ENCODE data around the gene CEP152. TPM values are rescaled to one million over a fixed set of nuclear protein-coding genes. Genes with fewer than 3 reads are reported as not detected.

The CEP152 gene
- total RNA-seq, 1 experiment from 2014 or later = 24.6 TPM

DNA sequence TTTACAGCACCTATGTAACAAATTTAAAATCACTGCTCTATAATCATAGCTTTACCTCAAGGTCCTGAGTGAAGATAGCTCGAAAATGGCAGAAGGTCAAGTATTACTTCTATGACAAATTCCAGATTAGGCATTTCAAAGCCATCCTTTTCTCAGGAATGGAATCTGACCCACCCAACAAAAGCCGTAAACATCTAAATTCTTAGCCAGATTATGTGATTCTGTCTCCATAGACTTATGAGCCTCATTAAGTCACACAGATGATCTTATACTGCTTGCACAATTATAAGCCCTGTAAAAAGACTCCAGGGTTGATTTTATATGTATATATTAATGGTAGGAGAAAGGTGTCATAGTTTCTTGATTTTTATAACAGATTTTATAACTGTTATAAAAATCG, 56.9 kb downstream of the CEP152 start:
- BruUV-seq (replicated peaks) = no TSS peak
- H3K9me2 ChIP-seq (ENCODE audit: insufficient read depth) = no peaks in the 10 kb centered on the region
- ChIA-PET CTCF (no interaction called here), POLR2A (ENCODE audit: unreplicated experiment) (no interaction called here)
- no peaks in the 10 kb centered on the region for H3K27me3 ChIP-seq (ENCODE audit: insufficient read depth, low read depth)
- no peaks in the 10 kb centered on the region for H3F3A ChIP-seq (ENCODE audit: insufficient read depth, low read depth)
- H3K36me3 ChIP-seq (ENCODE audit: low read depth) = no peaks in the 10 kb centered on the region; the same call in 1 of the 2 replicates
- TF ChIP-seq, protein P1, sequence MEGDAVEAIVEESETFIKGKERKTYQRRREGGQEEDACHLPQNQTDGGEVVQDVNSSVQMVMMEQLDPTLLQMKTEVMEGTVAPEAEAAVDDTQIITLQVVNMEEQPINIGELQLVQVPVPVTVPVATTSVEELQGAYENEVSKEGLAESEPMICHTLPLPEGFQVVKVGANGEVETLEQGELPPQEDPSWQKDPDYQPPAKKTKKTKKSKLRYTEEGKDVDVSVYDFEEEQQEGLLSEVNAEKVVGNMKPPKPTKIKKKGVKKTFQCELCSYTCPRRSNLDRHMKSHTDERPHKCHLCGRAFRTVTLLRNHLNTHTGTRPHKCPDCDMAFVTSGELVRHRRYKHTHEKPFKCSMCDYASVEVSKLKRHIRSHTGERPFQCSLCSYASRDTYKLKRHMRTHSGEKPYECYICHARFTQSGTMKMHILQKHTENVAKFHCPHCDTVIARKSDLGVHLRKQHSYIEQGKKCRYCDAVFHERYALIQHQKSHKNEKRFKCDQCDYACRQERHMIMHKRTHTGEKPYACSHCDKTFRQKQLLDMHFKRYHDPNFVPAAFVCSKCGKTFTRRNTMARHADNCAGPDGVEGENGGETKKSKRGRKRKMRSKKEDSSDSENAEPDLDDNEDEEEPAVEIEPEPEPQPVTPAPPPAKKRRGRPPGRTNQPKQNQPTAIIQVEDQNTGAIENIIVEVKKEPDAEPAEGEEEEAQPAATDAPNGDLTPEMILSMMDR (conservative IDR thresholded peaks at IDR 0.05) = no peak
- TF ChIP-seq EZH2 (IDR thresholded peaks at IDR 0.05; ENCODE audit: low read depth) = no peak
- no peak for DNase-seq
- no peak overlapping the region for H3K4me3 ChIP-seq
- H3K4me2 ChIP-seq = no peak overlapping the region
- intact Hi-C loops (cut with micrococcal nuclease; ENCODE audit: unreplicated experiment) = no loop called here
- H3K27ac ChIP-seq = no peak overlapping the region
- H3K4me1 ChIP-seq (replicated peaks; ENCODE audit: insufficient read depth) = no peaks in the 10 kb centered on the region
- no peaks in the 10 kb centered on the region for H4K20me1 ChIP-seq (ENCODE audit: insufficient read depth)
- H2AFZ ChIP-seq = no peak overlapping the region
- no peaks in the 10 kb centered on the region for H3K79me2 ChIP-seq (ENCODE audit: low read depth)
- no peaks in the 10 kb centered on the region for H3K9me3 ChIP-seq (ENCODE audit: insufficient read depth, low read depth)

DNA sequence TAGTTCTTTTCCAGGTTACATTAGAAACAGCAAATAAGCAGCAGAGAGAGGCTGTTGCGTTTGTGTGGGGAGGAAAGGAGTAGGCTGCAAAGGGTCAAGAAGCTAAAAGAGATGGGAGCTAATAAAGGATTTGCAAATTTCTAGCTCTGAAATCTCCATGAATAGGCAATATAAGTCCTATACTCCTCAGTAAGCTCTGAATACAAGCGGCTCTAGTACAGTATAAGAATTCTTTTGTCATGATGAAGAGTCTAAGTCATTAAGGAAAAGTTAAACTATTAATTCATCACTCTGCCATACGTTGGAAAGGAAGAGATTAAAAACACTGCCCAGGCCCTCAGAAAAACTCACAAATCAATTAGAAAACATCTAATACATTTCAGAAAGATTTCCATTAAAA, 59.3 kb downstream of the CEP152 start:
- ChIA-PET CTCF (interaction anchor here (0.7 kb wide), 1 partner anchor 1399 kb away, joined by 3 read pairs; no protein-coding TSS in a partner anchor), POLR2A (ENCODE audit: unreplicated experiment) (no interaction called here)
- no peaks in the 10 kb centered on the region for H3K4me1 ChIP-seq (replicated peaks; ENCODE audit: insufficient read depth)
- intact Hi-C loops (cut with micrococcal nuclease; ENCODE audit: unreplicated experiment) = no loop called here
- no peak overlapping the region for H3K27ac ChIP-seq
- BruUV-seq (replicated peaks) = no TSS peak
- H3K79me2 ChIP-seq (ENCODE audit: low read depth) = no peaks in the 10 kb centered on the region
- H4K20me1 ChIP-seq (ENCODE audit: insufficient read depth) = no peaks in the 10 kb centered on the region
- H3K4me3 ChIP-seq = no peak overlapping the region
- no peaks in the 10 kb centered on the region for H3K27me3 ChIP-seq (ENCODE audit: insufficient read depth, low read depth)
- H2AFZ ChIP-seq = no peak overlapping the region
- DNase-seq = no peak
- H3K36me3 ChIP-seq (ENCODE audit: low read depth) = no peaks in the 10 kb centered on the region; the same call in 1 of the 2 replicates
- H3K9me2 ChIP-seq (ENCODE audit: insufficient read depth) = no peaks in the 10 kb centered on the region
- no peaks in the 10 kb centered on the region for H3F3A ChIP-seq (ENCODE audit: insufficient read depth, low read depth)
- no peaks in the 10 kb centered on the region for H3K9me3 ChIP-seq (ENCODE audit: insufficient read depth, low read depth)
- no peak for TF ChIP-seq EZH2 (IDR thresholded peaks at IDR 0.05; ENCODE audit: low read depth)
- TF ChIP-seq, protein P1 (conservative IDR thresholded peaks at IDR 0.05) = no peak
- no peak overlapping the region for H3K4me2 ChIP-seq

DNA sequence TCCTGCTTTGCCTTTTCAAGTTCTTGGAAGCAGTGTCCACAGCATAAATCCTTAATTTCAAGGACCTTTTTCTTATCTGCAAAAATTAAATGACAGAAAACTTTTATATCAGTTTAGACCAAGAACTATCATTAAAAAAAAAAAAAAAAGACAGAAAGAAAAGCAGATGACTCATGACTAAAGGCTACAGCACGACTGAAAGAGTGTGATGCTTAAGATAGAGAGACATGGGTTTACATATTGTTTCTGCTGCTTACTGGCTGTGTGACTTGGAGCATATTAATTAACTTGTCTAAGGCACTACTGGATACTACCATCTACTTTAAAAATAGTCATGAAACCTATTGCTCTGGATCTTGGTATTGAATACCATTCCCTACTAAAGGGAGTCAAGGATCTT, 62.3 kb downstream of the CEP152 start:
- Histone ChIP-seq H3K4me3 (no peak overlapping the region), H3F3A (ENCODE audit: insufficient read depth, low read depth) (no peaks in the 10 kb centered on the region), H3K4me1 (replicated peaks; ENCODE audit: insufficient read depth) (no peaks in the 10 kb centered on the region), H3K9me2 (ENCODE audit: insufficient read depth) (no peaks in the 10 kb centered on the region), H3K9me3 (ENCODE audit: insufficient read depth, low read depth) (no peaks in the 10 kb centered on the region), H3K4me2 (no peak overlapping the region), H3K27me3 (ENCODE audit: insufficient read depth, low read depth) (no peaks in the 10 kb centered on the region), H3K36me3 (ENCODE audit: low read depth) (no peaks in the 10 kb centered on the region; the same call in 1 of the 2 replicates), H2AFZ (no peak overlapping the region), H4K20me1 (ENCODE audit: insufficient read depth) (no peaks in the 10 kb centered on the region), H3K79me2 (ENCODE audit: low read depth) (no peaks in the 10 kb centered on the region), H3K27ac (no peak overlapping the region)
- ChIA-PET CTCF (interaction anchor here (0.7 kb wide), 1 partner anchor 26 kb away, joined by 4 read pairs; no protein-coding TSS in a partner anchor), POLR2A (ENCODE audit: unreplicated experiment) (no interaction called here)
- no peak for TF ChIP-seq EZH2 (IDR thresholded peaks at IDR 0.05; ENCODE audit: low read depth)
- TF ChIP-seq, protein P1 (conservative IDR thresholded peaks at IDR 0.05) = no peak
- BruUV-seq (replicated peaks) = no TSS peak
- intact Hi-C loops (cut with micrococcal nuclease; ENCODE audit: unreplicated experiment) = no loop called here
- DNase-seq = no peak

Measured in PC-9 (cell line).